ENCODE results near the gene WDR81. TPM values are rescaled to one million over a fixed set of nuclear protein-coding genes. Genes with fewer than 3 reads are reported as not detected.
A peak's percentile ranks its signal among the peaks of the same experiment; 100 is the strongest.

Gene WDR81
- total and polyA plus RNA-seq, 8 donors = 9.3 to 56.5 (median 13.6) TPM

DNA sequence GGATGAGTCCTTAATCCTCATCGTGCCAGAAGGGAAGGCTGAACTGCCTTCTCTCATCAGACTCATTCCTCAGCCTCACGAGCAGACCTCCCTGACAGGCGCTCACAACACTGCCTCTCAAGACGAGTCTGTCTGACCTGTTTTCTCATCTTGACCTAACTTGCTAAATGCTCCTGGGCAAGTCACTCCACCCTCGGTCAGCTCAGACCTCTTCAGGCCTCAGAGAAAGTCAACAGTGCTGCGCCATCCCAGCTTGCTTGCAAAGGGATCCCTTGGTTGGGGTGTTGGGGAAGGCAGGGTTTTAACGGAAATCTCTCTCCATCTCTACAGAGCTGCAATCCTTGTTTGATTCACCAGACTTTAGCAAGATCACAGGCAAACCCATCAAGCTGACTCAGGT lies 52.4 kb downstream of the WDR81 start:
- Histone ChIP-seq H3K4me3 (no peak overlapping the region), H3K4me1 (peaks cover 6 to 41% (median 21%) of the 10 kb centered on the region in 4 donors), H3K27me3 (no peaks in the 10 kb centered on the region), H3K36me3 (peaks cover 20 to 64% (median 59%) of the 10 kb centered on the region in 4 donors), H3K27ac (peak overlapping the region in 2 of 5 donors; percentile 35 to 94), H3K9me3 (no peaks in the 10 kb centered on the region)
- intact Hi-C loops (cut with DNase I; ENCODE audit: low total_unique reads) = loop anchor here (10.0 kb wide), 1 partner anchor 52 kb away; the partner anchor contains the start of gene WDR81
- TF ChIP-seq EP300 (IDR thresholded peaks at IDR 0.05) = no peak
- TF ChIP-seq POLR2A (IDR thresholded peaks at IDR 0.05) = no peak
- TF ChIP-seq, protein P1, sequence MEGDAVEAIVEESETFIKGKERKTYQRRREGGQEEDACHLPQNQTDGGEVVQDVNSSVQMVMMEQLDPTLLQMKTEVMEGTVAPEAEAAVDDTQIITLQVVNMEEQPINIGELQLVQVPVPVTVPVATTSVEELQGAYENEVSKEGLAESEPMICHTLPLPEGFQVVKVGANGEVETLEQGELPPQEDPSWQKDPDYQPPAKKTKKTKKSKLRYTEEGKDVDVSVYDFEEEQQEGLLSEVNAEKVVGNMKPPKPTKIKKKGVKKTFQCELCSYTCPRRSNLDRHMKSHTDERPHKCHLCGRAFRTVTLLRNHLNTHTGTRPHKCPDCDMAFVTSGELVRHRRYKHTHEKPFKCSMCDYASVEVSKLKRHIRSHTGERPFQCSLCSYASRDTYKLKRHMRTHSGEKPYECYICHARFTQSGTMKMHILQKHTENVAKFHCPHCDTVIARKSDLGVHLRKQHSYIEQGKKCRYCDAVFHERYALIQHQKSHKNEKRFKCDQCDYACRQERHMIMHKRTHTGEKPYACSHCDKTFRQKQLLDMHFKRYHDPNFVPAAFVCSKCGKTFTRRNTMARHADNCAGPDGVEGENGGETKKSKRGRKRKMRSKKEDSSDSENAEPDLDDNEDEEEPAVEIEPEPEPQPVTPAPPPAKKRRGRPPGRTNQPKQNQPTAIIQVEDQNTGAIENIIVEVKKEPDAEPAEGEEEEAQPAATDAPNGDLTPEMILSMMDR (IDR thresholded peaks at IDR 0.05) = no peak
- TF ChIP-seq POLR2AphosphoS5 (IDR thresholded peaks at IDR 0.05) = no peak
- DNase-seq = no peak
- 90 to 97% (median 92%) methylated on average over 6 to 7 of the region's 7 CpGs for WGBS, 5 donors

DNA sequence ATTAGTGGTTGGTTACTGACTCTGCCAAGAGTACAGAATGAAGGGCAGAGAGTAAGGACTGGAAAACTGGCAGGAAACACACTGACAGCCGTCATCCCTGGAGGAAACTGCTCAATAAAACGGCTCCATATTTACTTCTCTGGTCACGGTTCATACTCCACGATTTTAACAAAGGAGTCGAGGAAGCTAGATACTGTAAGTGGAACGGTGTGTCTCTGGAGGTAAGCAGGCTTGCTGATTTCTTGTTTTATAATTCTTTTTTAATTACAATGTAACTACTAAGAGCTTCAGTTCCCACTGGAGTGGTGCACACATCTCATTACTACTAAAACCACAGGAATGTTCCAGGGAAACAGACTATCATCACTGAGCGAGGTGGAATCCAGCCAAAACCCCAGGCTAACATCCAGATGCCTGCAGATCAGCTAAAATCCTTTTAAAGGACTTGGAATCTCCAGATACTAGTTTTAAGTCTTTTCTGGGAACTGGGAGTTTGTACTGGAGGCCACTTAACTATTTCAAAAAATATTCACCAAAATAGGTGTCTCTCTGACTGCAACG lies 55.1 kb downstream of the WDR81 start:
- no peak overlapping the region for H3K4me3 ChIP-seq
- H3K4me1 ChIP-seq = peaks cover 9 to 43% (median 25%) of the 10 kb centered on the region in 4 donors
- 41 to 46% (median 43%) methylated on average over 8 of the region's 8 CpGs for WGBS, 5 donors

DNA sequence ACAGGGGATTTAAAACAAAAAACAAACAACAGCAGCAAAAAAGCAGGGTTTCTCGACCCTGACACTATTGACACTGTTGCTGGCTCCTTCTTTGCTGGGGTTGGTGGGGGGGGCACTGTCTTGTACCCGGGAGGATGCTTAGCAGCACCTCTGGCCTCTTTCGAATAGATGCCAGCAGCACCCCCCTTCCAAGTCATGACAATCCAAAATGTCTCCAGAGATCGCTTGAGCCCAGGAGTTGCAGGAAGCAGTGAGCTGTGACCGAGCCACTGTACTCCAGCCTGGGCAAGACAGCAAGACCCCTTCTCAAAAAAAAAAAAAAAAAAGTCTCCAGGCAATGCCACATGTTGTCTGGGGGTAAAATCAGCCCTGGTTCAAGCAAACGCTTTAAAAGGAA lies 57.7 kb downstream of the WDR81 start:
- Histone ChIP-seq H3K27me3 (no peaks in the 10 kb centered on the region), H3K4me3 (no peak overlapping the region), H3K27ac (peak overlapping the region; percentile 67 to 95 (median 89)), H3K36me3 (peaks cover 11 to 71% (median 64%) of the 10 kb centered on the region in 4 donors), H3K9me3 (no peaks in the 10 kb centered on the region), H3K4me1 (peaks cover 15 to 55% (median 33%) of the 10 kb centered on the region in 4 donors)
- TF ChIP-seq POLR2A (IDR thresholded peaks at IDR 0.05) (peak in 1 of 4 donors; percentile 46), POLR2AphosphoS5 (IDR thresholded peaks at IDR 0.05) (no peak)
- intact Hi-C loops (cut with DNase I; ENCODE audit: low total_unique reads) = no loop called here
- WGBS, 5 donors = 61 to 74% (median 69%) methylated on average over 6 of the region's 6 CpGs
- no peak for DNase-seq

More for the DNA sequence above, 55.1 kb downstream of the WDR81 start:
- peak; percentile 61 to 87 for DNase-seq
- H3K9me3 ChIP-seq = no peaks in the 10 kb centered on the region
- H3K36me3 ChIP-seq = peaks cover 20 to 79% (median 70%) of the 10 kb centered on the region in 4 donors
- no peaks in the 10 kb centered on the region for H3K27me3 ChIP-seq
- H3K27ac ChIP-seq = peak overlapping the region; percentile 22 to 95 (median 89)
- peak in 2 of 3 donors; percentile 3 to 30 for TF ChIP-seq POLR2AphosphoS5 (IDR thresholded peaks at IDR 0.05)
- TF ChIP-seq EP300 (IDR thresholded peaks at IDR 0.05) = no peak
- intact Hi-C loops (cut with DNase I; ENCODE audit: low total_unique reads) = loop anchor here (10.0 kb wide), 1 partner anchor 55 kb away; the partner anchor contains the start of gene WDR81

DNA sequence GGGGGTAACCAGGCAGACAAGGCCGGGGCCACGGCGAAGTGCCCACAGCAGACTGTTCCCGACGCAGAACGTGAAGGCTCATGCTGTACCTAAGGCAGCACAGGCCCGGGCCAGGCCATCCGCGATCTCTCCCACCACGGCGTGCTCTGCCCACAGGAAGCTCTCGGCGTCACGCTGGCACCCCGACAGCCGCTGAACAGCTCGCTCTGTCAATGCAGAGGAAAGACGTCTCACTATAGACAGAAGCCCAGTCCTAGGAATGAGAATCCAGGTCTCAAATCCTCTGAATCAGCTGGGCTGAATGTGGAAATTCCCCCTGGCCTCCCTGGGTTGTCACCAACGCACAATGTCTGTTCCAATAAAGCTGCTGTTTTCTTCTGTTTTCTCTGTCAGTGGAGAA lies 58.8 kb downstream of the WDR81 start:
- H3K27me3 ChIP-seq = no peaks in the 10 kb centered on the region
- TF ChIP-seq POLR2AphosphoS5 (IDR thresholded peaks at IDR 0.05) = no peak
- no peak for TF ChIP-seq POLR2A (IDR thresholded peaks at IDR 0.05)
- TF ChIP-seq EP300 (IDR thresholded peaks at IDR 0.05) = no peak
- TF ChIP-seq, protein P1 (IDR thresholded peaks at IDR 0.05) = no peak
- H3K9me3 ChIP-seq = no peaks in the 10 kb centered on the region
- WGBS, 5 donors = 49 to 88% (median 78%) methylated on average over 19 of the region's 19 CpGs
- H3K27ac ChIP-seq = peak overlapping the region; percentile 79 to 95 (median 89)
- DNase-seq = no peak
- intact Hi-C loops (cut with DNase I; ENCODE audit: low total_unique reads) = no loop called here
- H3K4me1 ChIP-seq = peaks cover 16 to 59% (median 42%) of the 10 kb centered on the region in 4 donors
- no peak overlapping the region for H3K4me3 ChIP-seq
- H3K36me3 ChIP-seq = peaks cover 11 to 63% (median 54%) of the 10 kb centered on the region in 4 donors

DNA sequence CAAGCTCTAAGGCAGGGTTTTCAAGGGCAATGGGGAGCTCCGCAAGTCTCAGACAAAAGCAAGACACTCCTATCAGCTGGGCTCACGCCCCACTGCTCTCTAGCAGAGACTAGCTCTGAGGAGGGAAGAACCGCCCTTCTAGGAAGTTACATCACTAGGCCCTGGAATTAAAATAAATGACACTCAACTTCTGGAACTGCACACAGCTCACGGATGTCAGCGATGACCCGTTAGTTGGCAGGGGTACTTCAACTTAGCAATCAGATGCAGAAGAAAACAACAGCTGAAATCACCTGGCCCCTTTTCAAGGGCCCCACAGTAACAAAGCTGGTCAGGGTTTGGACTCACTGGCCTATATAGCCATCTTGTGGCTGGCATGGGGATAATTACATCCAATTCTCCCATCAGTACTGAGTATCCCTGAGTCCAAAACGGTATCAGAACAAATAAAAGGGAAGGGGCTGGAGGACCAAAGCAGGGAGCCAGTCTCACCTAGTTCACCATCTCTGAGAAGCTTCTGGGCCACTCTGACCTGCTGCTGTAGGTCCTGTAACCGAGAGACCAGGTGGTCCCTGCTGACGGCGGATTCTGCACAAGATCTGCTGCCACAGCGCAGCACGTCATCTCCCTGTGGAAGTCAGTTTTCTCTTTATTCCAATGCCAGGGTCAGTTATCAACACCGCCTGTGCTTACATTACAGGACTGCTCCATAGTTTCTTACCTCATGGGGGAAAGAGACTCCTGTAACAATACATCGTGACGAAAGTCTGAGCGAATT lies 59.5 kb downstream of the WDR81 start:
- intact Hi-C loops (cut with DNase I; ENCODE audit: low total_unique reads) = no loop called here
- peaks cover 16 to 59% (median 42%) of the 10 kb centered on the region in 4 donors for H3K4me1 ChIP-seq
- WGBS, 5 donors = 51 to 65% (median 59%) methylated on average over 16 of the region's 16 CpGs

More for the DNA sequence above, 59.5 kb downstream of the WDR81 start:
- peak overlapping the region; percentile 79 to 95 (median 89) for H3K27ac ChIP-seq
- TF ChIP-seq, protein P1 (IDR thresholded peaks at IDR 0.05) = peak in 5 of 7 experiments; percentile 40 to 69 (median 60)
- TF ChIP-seq POLR2A (IDR thresholded peaks at IDR 0.05) = peak in 1 of 4 donors; percentile 20
- TF ChIP-seq EP300 (IDR thresholded peaks at IDR 0.05) = peak; percentile 66
- peak; percentile 68 to 92 (median 81) for TF ChIP-seq POLR2AphosphoS5 (IDR thresholded peaks at IDR 0.05)
- no peaks in the 10 kb centered on the region for H3K9me3 ChIP-seq
- no peaks in the 10 kb centered on the region for H3K27me3 ChIP-seq
- peaks cover 5 to 56% (median 47%) of the 10 kb centered on the region in 4 donors for H3K36me3 ChIP-seq
- peak overlapping the region in 1 of 4 donors; percentile 6 for H3K4me3 ChIP-seq
- peak; percentile 63 to 91 for DNase-seq

All from stomach (tissue), 9 donors.